IgD-negative memory B cell (primary cell): ENCODE results near the gene ZNF438. TPM values are rescaled to one million over a fixed set of nuclear protein-coding genes. Genes with fewer than 3 reads are reported as not detected.
A peak's percentile ranks its signal among the peaks of the same experiment; 100 is the strongest.

ENCODE experiments used
- H3K27ac Mint-ChIP-seq, 3 donors: one replicate each; pipeline ENCODE4 v1.8.0; 2020 to 2022; ENCODE audit warnings: mild to moderate bottlenecking in 3 of 3, mixed read lengths in 3 of 3, moderate library complexity in 1 of 3
- H3K27me3 Mint-ChIP-seq: one replicate; pipeline ENCODE4 v1.8.0; 2021; ENCODE audit warnings: mixed read lengths
- H3K36me3 Mint-ChIP-seq: one replicate; pipeline ENCODE4 v1.8.0; 2020; ENCODE audit warnings: mild to moderate bottlenecking, mixed read lengths
- H3K4me1 Mint-ChIP-seq, 3 donors: one replicate each; pipeline ENCODE4 v1.8.0; 2020 to 2022; ENCODE audit warnings: mixed read lengths in 3 of 3, mild to moderate bottlenecking in 1 of 3
- H3K4me3 Mint-ChIP-seq, 4 donors: one replicate each; pipeline ENCODE4 v1.8.0; 2020 to 2022; ENCODE audit warnings: mild to moderate bottlenecking in 4 of 4, mixed read lengths in 4 of 4, moderate library complexity in 3 of 4
- H3K9me3 Mint-ChIP-seq, 3 donors: one replicate each; pipeline ENCODE4 v1.8.0; 2020 to 2021; ENCODE audit warnings: mixed read lengths in 3 of 3, mild to moderate bottlenecking in 1 of 3
- polyA plus RNA-seq: library from polyadenylated mRNA; unstranded; fragments of 300-500 nt; fragmentation: Illumina TruSeq; gene quantifications from one replicate; pipeline ENCODE4 v1.2.3, GENCODE V29; 2021

ZNF438 gene
- polyA plus RNA-seq, 1 donor from 2014 or later: 4.0 TPM

DNA sequence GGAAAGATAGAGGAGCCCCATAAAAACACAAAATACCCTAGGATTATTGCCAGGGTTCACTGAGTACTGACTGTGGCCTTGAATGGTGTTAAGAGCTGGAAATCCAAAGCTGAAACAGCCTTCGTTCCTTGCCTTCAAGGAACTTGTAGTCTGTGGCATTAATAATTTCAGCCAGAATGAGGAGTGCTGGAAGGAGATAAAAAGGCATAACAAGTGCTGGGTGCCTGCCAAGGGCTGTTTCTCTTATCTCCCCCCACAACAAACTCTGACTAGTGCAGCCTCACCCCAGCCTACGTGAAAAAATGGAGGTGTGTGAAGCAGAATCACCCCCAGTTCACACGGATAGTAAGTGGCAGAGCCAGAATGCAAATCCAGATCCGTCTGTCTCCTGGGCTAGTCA, 203.0 kb downstream of the ZNF438 start:
- Mint-ChIP-seq H3K36me3 (peaks cover 1% of the 10 kb centered on the region), H3K27me3 (peaks cover 8% of the 10 kb centered on the region), H3K9me3 (peaks cover 0 to 3% (median 0%) of the 10 kb centered on the region in 3 donors), H3K4me1 (no peaks in the 10 kb centered on the region), H3K27ac (no peak overlapping the region), H3K4me3 (no peak overlapping the region)

DNA sequence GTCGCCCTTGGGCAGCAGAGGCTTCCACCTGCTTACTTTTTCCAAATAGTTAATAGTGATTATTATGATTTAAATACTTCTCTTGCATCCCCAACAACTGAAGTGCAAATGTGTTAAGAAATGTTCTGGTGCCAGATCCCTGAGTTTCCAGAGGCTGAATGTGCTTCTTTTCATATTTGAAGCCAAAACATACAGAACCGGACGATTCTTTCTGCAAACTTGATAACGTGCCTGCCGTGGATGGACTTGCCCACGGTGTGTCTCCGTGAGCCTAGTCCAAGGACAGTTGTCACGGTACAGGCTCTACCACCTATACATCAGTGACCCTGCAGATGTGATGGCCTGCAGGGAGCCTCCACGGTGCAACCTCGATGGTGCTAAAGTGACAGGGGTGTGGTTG, 203.5 kb downstream of the ZNF438 start:
- Mint-ChIP-seq H3K27me3 (peaks cover 8% of the 10 kb centered on the region), H3K4me1 (no peaks in the 10 kb centered on the region), H3K27ac (no peak overlapping the region), H3K36me3 (peaks cover under 1% of the 10 kb centered on the region), H3K4me3 (no peak overlapping the region), H3K9me3 (peaks cover 0 to 3% (median 0%) of the 10 kb centered on the region in 3 donors)

DNA sequence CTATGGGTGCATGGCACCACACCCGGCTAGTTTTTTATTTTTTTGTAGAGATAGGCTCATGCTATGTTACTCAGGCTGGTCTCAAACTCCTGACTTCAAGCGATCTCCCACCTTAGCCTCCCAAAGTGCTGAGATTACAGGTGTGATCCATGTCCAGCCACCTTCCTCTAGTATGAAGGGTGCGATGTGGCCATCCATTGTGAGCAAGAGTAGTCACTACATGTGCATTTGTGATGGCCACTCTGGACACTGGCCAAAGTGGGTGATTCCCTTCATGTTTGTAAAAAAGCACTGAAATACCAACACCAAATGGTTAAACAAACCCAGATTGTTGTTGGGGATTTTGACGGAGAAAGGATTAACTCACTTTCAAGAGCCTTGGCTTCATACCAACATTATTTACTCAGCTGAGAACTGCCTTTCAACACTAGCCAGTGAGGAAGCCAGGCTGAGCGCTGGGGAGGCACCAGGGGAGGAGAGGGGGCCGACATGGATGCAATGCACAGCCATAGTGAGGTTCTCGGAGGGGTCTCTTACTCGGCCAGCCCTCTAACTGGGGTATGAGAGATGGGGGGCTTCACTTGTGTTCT, 204.0 kb downstream of the ZNF438 start:
- no peak overlapping the region for H3K4me3 Mint-ChIP-seq
- no peaks in the 10 kb centered on the region for H3K36me3 Mint-ChIP-seq
- peaks cover 8% of the 10 kb centered on the region for H3K27me3 Mint-ChIP-seq
- H3K4me1 Mint-ChIP-seq: no peaks in the 10 kb centered on the region
- no peak overlapping the region for H3K27ac Mint-ChIP-seq
- H3K9me3 Mint-ChIP-seq: peaks cover 0 to 3% (median 0%) of the 10 kb centered on the region in 3 donors

DNA sequence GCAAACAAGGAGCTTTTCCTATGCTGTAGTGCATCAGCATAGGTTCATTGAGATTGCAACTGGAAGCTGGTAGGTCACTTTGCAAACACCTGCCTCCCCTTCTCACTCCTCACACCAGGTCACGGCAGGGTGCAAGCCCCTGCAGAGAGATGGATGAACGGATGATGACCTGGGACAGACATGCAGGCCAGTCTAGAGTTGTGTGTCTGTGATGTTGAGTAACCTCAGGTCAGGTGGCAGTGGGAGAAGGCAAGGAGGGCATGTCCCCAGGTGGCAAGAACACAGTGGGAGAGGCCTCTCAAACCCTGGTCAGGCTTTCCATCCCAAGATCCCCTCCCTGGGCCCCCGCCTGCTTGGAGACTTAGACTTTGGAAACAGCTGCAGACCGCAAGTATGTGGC, 205.0 kb downstream of the ZNF438 start:
- Mint-ChIP-seq H3K27ac (no peak overlapping the region), H3K36me3 (no peaks in the 10 kb centered on the region), H3K9me3 (peaks cover 0 to 3% (median 0%) of the 10 kb centered on the region in 3 donors), H3K27me3 (peaks cover 8% of the 10 kb centered on the region), H3K4me3 (no peak overlapping the region), H3K4me1 (no peaks in the 10 kb centered on the region)

DNA sequence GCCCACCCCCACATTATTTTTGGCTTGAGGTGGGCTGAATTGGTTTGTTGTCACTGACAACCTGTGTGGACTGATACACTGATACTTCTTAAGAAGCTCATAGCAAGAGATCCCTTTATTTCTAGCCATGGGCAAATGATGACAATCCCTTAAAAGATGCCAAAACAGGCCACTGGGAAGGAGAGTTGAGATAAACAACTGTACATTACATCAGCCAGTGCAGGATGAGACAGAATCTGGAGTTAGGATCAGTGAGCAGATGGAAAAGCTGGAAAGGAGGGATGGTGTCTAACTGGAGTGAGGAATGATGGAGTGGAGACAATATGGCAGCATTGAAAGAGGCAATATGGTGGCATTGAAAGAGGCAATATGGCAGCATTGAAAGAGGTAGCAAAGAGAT, 206.2 kb downstream of the ZNF438 start:
- Mint-ChIP-seq H3K27me3 (peaks cover 9% of the 10 kb centered on the region), H3K36me3 (no peaks in the 10 kb centered on the region), H3K9me3 (peaks cover 0 to 3% (median 0%) of the 10 kb centered on the region in 3 donors), H3K4me3 (no peak overlapping the region), H3K27ac (no peak overlapping the region), H3K4me1 (no peaks in the 10 kb centered on the region)

DNA sequence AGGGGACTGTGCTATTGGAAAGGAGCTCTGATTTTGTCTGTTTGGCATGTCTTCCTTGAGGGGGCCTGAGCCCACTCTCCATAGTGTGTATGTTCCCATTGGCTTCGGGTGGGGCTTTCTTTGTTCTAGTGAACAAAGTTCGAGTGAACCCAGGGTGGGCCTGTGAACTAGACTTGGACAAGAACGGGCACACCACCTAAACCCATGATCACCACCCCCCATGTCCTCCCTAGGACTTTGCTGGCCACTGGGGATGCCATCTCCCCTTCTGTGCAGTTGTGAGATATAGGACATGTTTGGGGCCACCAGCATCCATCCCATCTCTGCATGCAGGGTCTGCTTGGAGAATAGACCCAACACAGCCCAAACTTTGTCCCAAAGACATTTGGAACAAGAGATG, 206.6 kb downstream of the ZNF438 start:
- H3K4me1 Mint-ChIP-seq: no peaks in the 10 kb centered on the region
- H3K36me3 Mint-ChIP-seq: no peaks in the 10 kb centered on the region
- peaks cover 0 to 3% (median 0%) of the 10 kb centered on the region in 3 donors for H3K9me3 Mint-ChIP-seq
- no peak overlapping the region for H3K4me3 Mint-ChIP-seq
- peaks cover 9% of the 10 kb centered on the region for H3K27me3 Mint-ChIP-seq
- H3K27ac Mint-ChIP-seq: no peak overlapping the region

DNA sequence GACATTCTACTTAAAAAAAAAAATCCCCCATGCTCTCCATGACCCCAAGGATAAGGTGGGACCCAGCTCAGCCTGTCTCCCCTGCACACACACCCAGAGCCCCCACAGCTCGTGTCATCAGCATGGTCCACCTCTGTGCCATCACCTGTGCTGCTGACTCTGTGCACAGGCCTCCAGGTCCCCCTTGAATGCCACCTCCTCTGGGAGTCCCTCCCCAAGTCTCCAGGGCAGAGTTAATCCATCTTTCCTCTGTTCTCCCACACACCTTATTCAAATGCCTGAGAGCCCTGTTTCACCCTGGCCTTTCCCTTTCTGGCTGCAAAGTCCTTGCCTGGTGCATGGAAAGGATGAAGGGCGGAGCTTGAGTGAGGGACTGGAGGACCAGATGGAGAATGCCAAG, 208.0 kb downstream of the ZNF438 start:
- Mint-ChIP-seq H3K4me1 (no peaks in the 10 kb centered on the region), H3K36me3 (no peaks in the 10 kb centered on the region), H3K27me3 (peaks cover 9% of the 10 kb centered on the region), H3K9me3 (peaks cover 0 to 3% (median 0%) of the 10 kb centered on the region in 3 donors), H3K27ac (no peak overlapping the region), H3K4me3 (peak overlapping the region in 1 of 4 donors; percentile 73)

DNA sequence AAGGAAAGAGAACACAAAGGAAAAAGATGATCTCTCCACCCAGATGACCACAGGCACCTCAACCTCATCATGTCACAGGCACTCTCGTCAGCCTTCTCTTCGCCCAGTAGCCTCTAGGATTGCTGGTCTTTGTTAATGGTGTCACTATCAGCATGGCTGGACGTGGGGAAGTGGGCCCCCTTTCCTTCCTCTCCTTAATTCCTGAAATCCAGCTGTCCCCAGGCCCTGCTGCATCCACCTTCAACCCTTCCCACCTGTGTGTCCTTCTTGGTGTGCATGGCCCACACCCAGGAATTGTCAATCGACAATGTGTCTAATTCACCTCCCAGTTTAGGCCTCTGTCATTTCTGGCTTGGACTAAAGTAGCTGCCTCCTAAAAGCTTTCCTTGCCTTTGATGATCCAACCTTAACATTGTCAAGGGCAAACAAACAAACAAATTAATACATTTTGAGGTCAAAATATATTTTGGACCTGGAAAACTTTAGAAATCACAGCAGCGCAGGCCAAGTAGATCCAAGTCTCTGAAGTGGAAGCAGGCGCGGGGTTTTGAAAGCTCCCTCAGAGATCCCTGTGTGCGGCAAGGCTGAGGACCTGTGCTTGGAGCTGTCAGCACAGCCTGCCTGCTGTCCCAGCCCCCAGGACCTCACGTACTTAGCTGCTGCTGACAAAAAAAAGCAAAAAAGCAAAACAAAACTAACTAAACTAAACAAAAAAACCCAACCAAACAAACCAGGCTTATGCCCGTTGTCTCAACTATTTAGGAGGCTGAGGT, 208.8 kb downstream of the ZNF438 start:
- Mint-ChIP-seq H3K36me3 (no peaks in the 10 kb centered on the region), H3K27me3 (peaks cover 9% of the 10 kb centered on the region), H3K9me3 (peaks cover 0 to 3% (median 0%) of the 10 kb centered on the region in 3 donors), H3K27ac (no peak overlapping the region), H3K4me3 (no peak overlapping the region), H3K4me1 (no peaks in the 10 kb centered on the region)

DNA sequence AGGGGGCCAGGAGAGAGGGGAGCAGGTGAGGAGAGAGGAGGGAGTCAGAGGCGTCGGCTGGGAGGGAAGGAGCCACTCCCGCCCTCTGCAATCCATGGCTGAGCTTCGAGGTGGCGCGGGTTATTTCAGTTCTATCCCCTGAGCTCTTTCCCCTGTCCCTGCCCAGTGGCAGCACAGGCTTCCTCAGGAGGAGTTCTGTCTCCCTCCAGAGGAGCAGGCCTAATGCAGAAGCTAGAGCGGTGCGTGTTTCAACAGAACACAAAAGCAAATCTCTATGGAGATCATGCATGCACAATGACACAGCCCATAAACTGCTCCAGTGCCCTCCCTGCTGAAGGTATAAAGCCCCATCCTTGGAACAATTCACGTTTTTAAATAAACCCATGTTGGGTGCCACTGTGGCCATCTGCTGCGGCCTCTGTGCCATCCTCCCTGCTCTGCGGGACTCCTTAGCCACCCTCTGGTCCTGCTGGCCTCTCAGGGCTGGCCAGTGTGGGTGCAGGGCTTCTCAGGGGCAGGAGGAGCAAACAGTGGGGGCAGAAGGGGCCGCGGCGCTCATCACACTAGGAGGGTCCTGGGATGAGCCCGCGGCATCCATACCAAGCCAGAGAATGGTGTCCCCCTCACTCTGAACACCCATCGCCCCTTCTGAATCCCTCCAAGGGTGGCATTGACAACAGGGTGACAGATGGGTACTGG, 209.5 kb downstream of the ZNF438 start:
- Mint-ChIP-seq H3K27ac (no peak overlapping the region), H3K9me3 (peaks cover 0 to 3% (median 0%) of the 10 kb centered on the region in 3 donors), H3K4me1 (no peaks in the 10 kb centered on the region), H3K4me3 (no peak overlapping the region), H3K36me3 (no peaks in the 10 kb centered on the region), H3K27me3 (peaks cover 9% of the 10 kb centered on the region)

DNA sequence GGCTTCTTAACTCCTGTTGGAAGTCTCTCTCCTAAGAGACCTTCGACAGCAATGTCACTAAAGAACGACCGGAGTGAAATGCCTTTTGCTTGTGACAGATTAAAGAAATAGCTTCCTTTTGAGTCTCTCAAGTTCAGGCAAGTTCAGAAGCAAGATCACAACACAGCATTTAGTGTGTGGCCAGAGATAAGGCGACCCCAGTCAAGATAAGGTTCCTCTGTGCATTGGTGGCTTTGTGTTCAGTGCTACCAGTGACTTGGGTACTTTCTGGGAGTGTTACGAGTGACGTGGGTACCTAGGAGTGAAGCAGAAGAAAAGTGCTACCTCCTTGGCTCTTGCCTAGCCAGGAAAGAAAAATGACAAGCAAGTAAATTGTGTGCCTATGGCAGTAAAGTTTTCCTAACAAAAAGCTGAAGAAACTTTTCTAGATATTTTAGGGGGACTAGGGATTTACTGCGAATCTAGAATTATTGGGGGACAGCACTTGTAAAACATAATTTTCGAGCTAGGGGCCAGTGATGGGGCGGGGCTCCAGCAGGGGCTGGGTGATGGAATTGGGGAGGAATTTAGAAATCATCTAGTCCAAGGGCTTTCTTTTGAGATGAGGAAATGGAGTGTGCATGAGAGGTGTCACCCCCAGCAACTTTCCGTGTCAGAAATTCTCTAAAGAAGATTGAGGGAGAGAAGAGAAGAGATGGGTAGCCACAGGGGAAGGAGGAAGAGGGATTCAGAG, 210.2 kb downstream of the ZNF438 start:
- Mint-ChIP-seq H3K4me1 (no peaks in the 10 kb centered on the region), H3K27me3 (peaks cover 8% of the 10 kb centered on the region), H3K9me3 (peaks cover 0 to 3% (median 0%) of the 10 kb centered on the region in 3 donors), H3K36me3 (no peaks in the 10 kb centered on the region), H3K4me3 (no peak overlapping the region), H3K27ac (no peak overlapping the region)

DNA sequence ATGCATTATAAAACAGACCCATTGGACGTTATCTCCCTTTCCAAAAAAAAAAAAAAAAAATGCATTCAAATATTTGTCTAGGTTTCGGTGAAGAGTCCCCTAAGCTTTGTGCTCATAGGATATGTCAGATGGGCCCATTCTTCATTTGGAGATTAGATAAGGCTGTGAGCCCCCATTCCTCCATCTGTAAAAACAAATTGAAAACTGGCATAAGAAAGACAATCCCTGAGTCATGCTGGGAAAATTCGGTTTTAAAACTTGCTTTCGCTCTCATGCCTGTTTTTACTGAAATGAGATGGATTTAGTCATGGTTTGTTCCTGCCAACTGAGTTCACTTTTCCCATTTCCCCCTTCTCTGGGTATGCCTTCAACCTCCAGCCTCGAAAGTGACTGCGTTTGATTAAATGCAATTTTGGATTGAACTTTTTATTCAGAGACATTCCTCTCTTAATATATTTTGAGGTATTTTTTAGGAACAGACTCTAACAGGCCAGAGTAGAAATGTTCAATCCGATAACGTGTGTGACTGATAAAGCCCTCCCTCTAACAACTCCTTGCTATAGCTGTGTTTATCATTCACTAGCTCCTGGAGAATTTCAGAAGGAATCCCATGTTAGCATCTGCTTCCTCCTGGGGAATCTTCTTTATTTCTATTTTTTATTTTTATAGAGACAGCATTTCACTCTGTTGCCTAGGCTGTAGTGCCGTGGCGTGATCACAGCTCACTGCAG, 211.2 kb downstream of the ZNF438 start:
- no peaks in the 10 kb centered on the region for H3K4me1 Mint-ChIP-seq
- H3K36me3 Mint-ChIP-seq: no peaks in the 10 kb centered on the region
- peaks cover 6% of the 10 kb centered on the region for H3K27me3 Mint-ChIP-seq
- H3K4me3 Mint-ChIP-seq: no peak overlapping the region
- H3K9me3 Mint-ChIP-seq: no peaks in the 10 kb centered on the region
- H3K27ac Mint-ChIP-seq: no peak overlapping the region

DNA sequence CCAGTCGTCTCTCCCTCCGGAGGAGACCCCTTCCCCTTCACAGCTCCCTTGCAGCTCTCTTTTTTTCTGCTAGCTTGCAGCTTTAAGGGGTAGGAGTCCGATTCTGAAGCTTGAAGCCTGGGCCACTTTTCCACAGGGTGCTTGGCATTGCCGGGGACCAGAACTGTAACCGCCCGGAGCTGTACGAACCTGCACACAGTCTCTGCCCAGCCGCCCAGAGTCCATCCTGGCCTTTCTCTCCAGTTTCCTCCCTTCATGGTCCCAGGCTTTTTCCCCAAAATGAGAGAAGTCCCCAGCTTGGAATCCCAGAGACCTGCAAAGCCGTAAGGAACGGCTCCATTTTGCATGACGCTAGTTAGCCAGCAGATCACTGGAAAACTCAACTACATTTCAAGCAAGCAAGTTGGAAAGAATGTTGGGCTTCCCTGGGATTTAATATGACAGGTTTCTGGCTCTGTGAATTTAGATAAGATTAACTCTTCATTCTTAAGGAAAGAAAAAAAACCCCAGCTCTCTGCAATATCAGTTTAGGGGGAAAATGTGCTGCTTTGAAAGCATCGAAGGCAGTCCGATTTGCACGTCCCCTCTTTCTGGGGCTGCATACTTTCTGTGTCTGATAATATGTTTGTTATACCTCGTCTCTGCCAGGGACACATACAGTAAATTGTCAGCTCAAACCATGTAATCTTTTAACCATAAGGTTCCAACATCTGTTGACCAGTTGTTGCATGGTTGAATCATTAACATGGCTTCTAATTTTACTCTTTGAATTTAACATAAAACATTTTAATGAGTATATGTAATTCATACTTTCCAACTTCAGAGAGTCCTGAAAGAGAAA, 212.1 kb downstream of the ZNF438 start:
- no peaks in the 10 kb centered on the region for H3K36me3 Mint-ChIP-seq
- no peaks in the 10 kb centered on the region for H3K4me1 Mint-ChIP-seq
- H3K27ac Mint-ChIP-seq: no peak overlapping the region
- H3K9me3 Mint-ChIP-seq: no peaks in the 10 kb centered on the region
- H3K27me3 Mint-ChIP-seq: peaks cover 9% of the 10 kb centered on the region
- H3K4me3 Mint-ChIP-seq: no peak overlapping the region

DNA sequence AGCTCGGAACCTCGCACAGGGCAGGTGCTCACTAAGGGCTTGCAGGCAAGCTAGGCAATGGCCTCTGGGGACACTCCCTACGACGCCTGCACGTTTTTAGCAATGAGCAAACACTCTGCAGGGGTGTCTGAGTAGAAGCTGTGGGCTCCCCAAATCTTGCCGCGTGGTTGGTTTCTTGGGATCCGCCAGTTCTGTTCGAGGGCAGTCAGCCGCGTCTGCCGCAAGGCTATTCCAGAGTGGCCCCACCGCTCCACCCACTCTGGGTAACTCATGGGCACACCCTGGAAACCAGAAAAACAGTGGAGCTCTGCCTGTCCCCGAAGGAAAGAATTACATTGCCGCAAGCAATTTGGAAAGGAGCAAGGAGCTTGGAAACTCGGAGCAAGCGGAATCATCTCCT, 212.8 kb downstream of the ZNF438 start:
- no peak overlapping the region for H3K27ac Mint-ChIP-seq
- H3K4me1 Mint-ChIP-seq: no peaks in the 10 kb centered on the region
- no peak overlapping the region for H3K4me3 Mint-ChIP-seq
- H3K9me3 Mint-ChIP-seq: no peaks in the 10 kb centered on the region
- H3K27me3 Mint-ChIP-seq: peaks cover 9% of the 10 kb centered on the region
- no peaks in the 10 kb centered on the region for H3K36me3 Mint-ChIP-seq
